Spleen (tissue), 11 donors: ENCODE data around the gene TMEFF1. TPM values are rescaled to one million over a fixed set of nuclear protein-coding genes. Genes with fewer than 3 reads are reported as not detected.
"Not testable (repeated sequence)": the region's sequence is repeated elsewhere in the genome, so short reads cannot be mapped to it uniquely, and the experiment has no call there.

ENCODE experiments used
- DNase-seq: peaks from one replicate; pipeline ENCODE4 v3.0.0-alpha.2; 2020
- H3K27ac ChIP-seq, 8 donors: fragments of 200-600 bp; sonication (generic) in 7 of 8; 1 replicate in 4 of 8; 2 replicates in 4 of 8; pipeline versions ENCODE4 v1.5.0 to v1.8.0; 2016 to 2021; ENCODE audit warnings: inconsistent platforms in 4 of 8, mild to moderate bottlenecking in 4 of 8, moderate library complexity in 1 of 8
- H3K27me3 ChIP-seq, 7 donors: fragments of 200-600 bp; sonication (generic) in 6 of 7; replicated peaks in 1 of 7; 1 replicate in 4 of 7; 2 replicates in 3 of 7; pipeline versions ENCODE4 v1.5.0 to v1.8.0; 2016 to 2021; ENCODE audit warnings: inconsistent platforms in 3 of 7, mild to moderate bottlenecking in 1 of 7
- H3K36me3 ChIP-seq, 6 donors: fragments of 200-600 bp; sonication (generic) in 5 of 6; 1 replicate in 4 of 6; 2 replicates in 2 of 6; pipeline versions ENCODE4 v1.5.0 to v1.8.0; 2016 to 2021; ENCODE audit warnings: inconsistent platforms in 2 of 6
- H3K4me1 ChIP-seq, 6 donors: fragments of 200-600 bp; sonication (generic) in 5 of 6; 1 replicate in 3 of 6; 2 replicates in 3 of 6; pipeline versions ENCODE4 v1.5.0 to v1.8.0; 2016 to 2021; ENCODE audit warnings: inconsistent platforms in 3 of 6
- H3K4me3 ChIP-seq, 8 donors: fragments of 200-600 bp; sonication (generic) in 7 of 8; 1 replicate in 4 of 8; 2 replicates in 4 of 8; pipeline versions ENCODE4 v1.5.0 to v1.8.0; 2016 to 2021; ENCODE audit warnings: inconsistent platforms in 4 of 8, mild to moderate bottlenecking in 4 of 8, moderate library complexity in 2 of 8
- H3K9me3 ChIP-seq, 8 donors: fragments of 200-600 bp; sonication (generic) in 7 of 8; 1 replicate in 4 of 8; 2 replicates in 4 of 8; pipeline versions ENCODE4 v1.5.0 to v1.8.0; 2016 to 2021; ENCODE audit warnings: inconsistent platforms in 4 of 8
- CTCF ChIP-seq, 11 experiments: fragments of 200-600 bp in 7 of 11; fragments of 450-650 bp in 4 of 11; sonication (generic) in 4 of 11; IDR thresholded peaks in 8 of 11; conservative IDR thresholded peaks in 3 of 11; 1 replicate in 7 of 11; 2 replicates in 4 of 11; pipeline versions ENCODE4 v1.4.0 to v1.8.0; 2016 to 2021; ENCODE audit warnings: antibody characterized with exemption in 11 of 11, inconsistent platforms in 4 of 11, mild to moderate bottlenecking in 1 of 11
- POLR2A ChIP-seq, 3 donors: fragments of 450-650 bp; IDR thresholded peaks; one replicate each; pipeline ENCODE4 v1.5.1; 2017; ENCODE audit warnings: antibody characterized with exemption in 3 of 3, mild to moderate bottlenecking in 1 of 3
- POLR2AphosphoS5 ChIP-seq, 3 donors: sonication (generic); formaldehyde crosslinking; IDR thresholded peaks; one replicate each; pipeline ENCODE4 v1.5.1; 2017; ENCODE audit warnings: antibody characterized with exemption in 3 of 3
- WGBS, 5 donors: extraction: QIAGEN DNeasy Blood & Tissue Kit in 3 of 5; methylation state at CpG; one replicate each; pipeline versions ENCODE4 v1.1.5 to v1.1.7; 2013 to 2018; 5-methylcytosine and 5-hydroxymethylcytosine counted together
- intact Hi-C: fragments of 100-400 bp; cut with DNase I; formaldehyde crosslinking; loops from one replicate; pipeline ENCODE4 v1.15.0; 2023; ENCODE audit warnings: low total_unique reads
- polyA plus RNA-seq, 3 donors: library from polyadenylated mRNA; stranded (reverse); fragments of 200-250 nt; gene quantifications; one replicate each; pipeline ENCODE4 v1.2.1, GENCODE V29; 2013
- total RNA-seq, 7 donors: library from RNA; depleted of rRNA in 3 of 7; stranded (reverse); fragments of >200 nt in 3 of 7; fragmentation: NEBNext Ultra II Directional in 4 of 7; extraction: Animal tissue kit (Norgen Biotek cat#: 25700) in 4 of 7; gene quantifications; one replicate each; pipeline versions ENCODE4 v1.1.0 to v1.2.1, GENCODE V29; 2016 to 2021
- donor health status: healthy with polysubstance abuse.
- donor health status: DM: no; HTN: no; CAD: no; lungs with moderate emphysema.
- donor health status: DM: no; HTN: no; CAD: no.
- donor health status: Bipolar disorder and iron deficiency.
- donor health status: healthy.
- donor health status: DM: no; HTN: no; CAD: no.
- donor health status: DM: yes; HTN: yes; CAD: no.

TMEFF1 gene
- total and polyA plus RNA-seq, 10 donors, result 0.03 to 0.13 (median 0.05) TPM; not detected in 7

GRCh38 chr9:100521282-100521681, 48.3 kb downstream of the TMEFF1 start:
- no peak overlapping the region for H3K4me3 ChIP-seq
- no peaks in the 10 kb centered on the region for H3K27me3 ChIP-seq
- no peaks in the 10 kb centered on the region for H3K36me3 ChIP-seq
- intact Hi-C loops, result no loop called here
- H3K9me3 ChIP-seq, result no peaks in the 10 kb centered on the region
- no peak for TF ChIP-seq POLR2AphosphoS5 (IDR thresholded peaks at IDR 0.05)
- no peak for TF ChIP-seq CTCF (IDR thresholded peaks at IDR 0.05 in 8 of 11, conservative IDR thresholded peaks at IDR 0.05 in 3 of 11)
- no peak for TF ChIP-seq POLR2A (IDR thresholded peaks at IDR 0.05)
- H3K4me1 ChIP-seq, result no peaks in the 10 kb centered on the region
- WGBS, 5 donors, result 61 to 73% (median 65%) methylated on average over 3 of the region's 3 CpGs
- DNase-seq, result no peak
- no peak overlapping the region for H3K27ac ChIP-seq

- no peaks in the 10 kb centered on the region for H3K27me3 ChIP-seq
- TF ChIP-seq CTCF (IDR thresholded peaks at IDR 0.05 in 8 of 11, conservative IDR thresholded peaks at IDR 0.05 in 3 of 11), result no peak
- TF ChIP-seq POLR2A (IDR thresholded peaks at IDR 0.05), result no peak
- no peak for TF ChIP-seq POLR2AphosphoS5 (IDR thresholded peaks at IDR 0.05)
- intact Hi-C loops, result no loop called here
- no peaks in the 10 kb centered on the region for H3K9me3 ChIP-seq
- H3K27ac ChIP-seq, result no peak overlapping the region
- no peak overlapping the region for H3K4me3 ChIP-seq
- no peak for DNase-seq
- no peaks in the 10 kb centered on the region for H3K36me3 ChIP-seq
- no peaks in the 10 kb centered on the region for H3K4me1 ChIP-seq
- 87 to 97% (median 95%) methylated on average over 2 of the region's 2 CpGs for WGBS, 5 donors
These were observed 52.6 kb downstream of the TMEFF1 start for GRCh38 chr9:100525563-100525962.

- 90 to 96% (median 94%) methylated on average over 26 to 30 of the region's 30 CpGs for WGBS, 5 donors
- intact Hi-C loops, H3K9me3 ChIP-seq, H3K27me3 ChIP-seq, H3K27ac ChIP-seq, H3K4me1 ChIP-seq, DNase-seq, H3K4me3 ChIP-seq, H3K36me3 ChIP-seq: not testable (repeated sequence)
These were observed 54.3 kb downstream of the TMEFF1 start for GRCh38 chr9:100527180-100527794.

GRCh38 chr9:100534401-100534800, 61.5 kb downstream of the TMEFF1 start:
- Histone ChIP-seq H3K4me3 (no peak overlapping the region), H3K27me3 (no peaks in the 10 kb centered on the region), H3K9me3 (no peaks in the 10 kb centered on the region), H3K27ac (no peak overlapping the region), H3K4me1 (no peaks in the 10 kb centered on the region), H3K36me3 (no peaks in the 10 kb centered on the region)
- DNase-seq, result no peak
- intact Hi-C loops, result no loop called here
- WGBS, 5 donors, result 89 to 96% (median 91%) methylated on average over 4 of the region's 4 CpGs
- TF ChIP-seq POLR2A (IDR thresholded peaks at IDR 0.05) (no peak), CTCF (IDR thresholded peaks at IDR 0.05 in 8 of 11, conservative IDR thresholded peaks at IDR 0.05 in 3 of 11) (no peak), POLR2AphosphoS5 (IDR thresholded peaks at IDR 0.05) (no peak)

- H3K27ac ChIP-seq, result no peak overlapping the region
- no peaks in the 10 kb centered on the region for H3K27me3 ChIP-seq
- 91 to 96% (median 92%) methylated on average over 11 to 12 of the region's 12 CpGs for WGBS, 5 donors
- H3K36me3 ChIP-seq, result no peaks in the 10 kb centered on the region
- TF ChIP-seq CTCF (IDR thresholded peaks at IDR 0.05 in 8 of 11, conservative IDR thresholded peaks at IDR 0.05 in 3 of 11) (no peak), POLR2A (IDR thresholded peaks at IDR 0.05) (no peak), POLR2AphosphoS5 (IDR thresholded peaks at IDR 0.05) (no peak)
- H3K4me3 ChIP-seq, result no peak overlapping the region
- DNase-seq, result no peak
- H3K9me3 ChIP-seq, result peaks cover 0 to 14% (median 12%) of the 10 kb centered on the region in 8 donors
- intact Hi-C loops, result no loop called here
- H3K4me1 ChIP-seq, result no peaks in the 10 kb centered on the region
These were observed 67.4 kb downstream of the TMEFF1 start for GRCh38 chr9:100540327-100540726.
